ENCODE data around the gene SRGAP3. TPM values are rescaled to one million over a fixed set of nuclear protein-coding genes. Genes with fewer than 3 reads are reported as not detected.

The SRGAP3 gene
- total RNA-seq, 1 donor from 2014 or later: 10.3 TPM

GRCh38 chr3:9222049-9222448 lies 27.4 kb downstream of the SRGAP3 start:
- H3K9me3 ChIP-seq (replicated peaks): no peaks in the 10 kb centered on the region
- TF ChIP-seq CTCF (IDR thresholded peaks at IDR 0.05; ENCODE audit: borderline replicate concordance): no peak
- intact Hi-C loops (cut with micrococcal nuclease): no loop called here
- H3K27ac ChIP-seq (replicated peaks): no peak overlapping the region
- no peak for DNase-seq
- H3K4me3 ChIP-seq: no peak overlapping the region
- no peaks in the 10 kb centered on the region for H3K36me3 ChIP-seq
- peaks cover 10% of the 10 kb centered on the region for H3K4me1 ChIP-seq
- H3K27me3 ChIP-seq (ENCODE audit: low read depth): no peaks in the 10 kb centered on the region

DNA sequence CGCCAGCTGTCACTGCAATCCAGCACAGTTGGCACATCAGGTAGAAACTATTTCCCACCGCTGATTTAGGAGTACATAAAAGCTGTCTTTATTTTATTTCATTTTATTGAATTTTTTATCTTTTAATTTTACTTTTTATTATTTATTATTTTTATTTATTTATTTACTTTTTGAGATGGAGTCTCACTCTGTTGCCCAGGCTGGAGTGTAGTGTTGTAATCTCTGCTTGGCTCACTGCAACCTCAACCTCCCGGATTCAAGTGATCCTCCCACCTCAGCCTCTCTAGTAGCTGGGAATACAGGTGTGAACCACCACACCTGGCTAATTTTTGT lies 31.0 kb downstream of the SRGAP3 start:
- Histone ChIP-seq H3K9me3 (replicated peaks) (no peaks in the 10 kb centered on the region), H3K27ac (replicated peaks) (no peak overlapping the region), H3K4me1 (peaks cover 10% of the 10 kb centered on the region), H3K4me3 (no peak overlapping the region), H3K27me3 (ENCODE audit: low read depth) (no peaks in the 10 kb centered on the region), H3K36me3 (no peaks in the 10 kb centered on the region)
- intact Hi-C loops (cut with micrococcal nuclease): no loop called here
- TF ChIP-seq CTCF (IDR thresholded peaks at IDR 0.05; ENCODE audit: borderline replicate concordance): no peak
- no peak for DNase-seq

DNA sequence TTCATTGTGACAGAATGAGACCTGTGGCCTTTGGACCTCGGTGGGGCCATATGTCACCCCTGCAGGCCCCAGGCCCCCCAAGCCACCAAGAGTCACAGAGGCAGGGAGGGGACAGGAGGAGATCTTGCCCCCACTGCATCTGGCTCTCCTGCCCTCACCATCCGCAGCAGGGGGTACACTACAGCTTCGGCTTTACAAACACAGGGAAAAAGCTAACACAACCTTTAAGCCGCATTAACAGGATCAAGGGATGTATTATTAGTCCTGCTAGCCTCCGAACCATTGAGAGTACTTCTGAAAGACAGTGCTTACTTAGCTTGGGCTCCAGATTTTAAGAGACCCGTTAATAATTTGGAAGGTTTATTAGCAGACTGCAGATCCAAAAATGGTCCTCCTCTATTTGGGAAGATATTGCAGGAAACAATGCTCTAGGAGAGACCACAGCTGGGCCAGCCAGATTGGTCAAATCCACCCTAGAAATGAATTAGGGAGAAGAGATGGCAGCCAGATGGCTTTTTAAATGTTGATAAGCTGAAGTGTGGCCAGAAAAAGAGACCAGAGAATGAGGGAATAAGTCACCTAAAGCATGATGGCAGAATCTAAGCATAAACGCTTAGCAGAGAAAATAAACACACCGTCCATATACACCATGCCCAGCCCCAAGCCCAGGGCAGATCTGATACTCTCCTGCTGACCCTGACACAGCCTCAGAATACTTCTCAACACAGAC lies 31.5 kb downstream of the SRGAP3 start:
- intact Hi-C loops (cut with micrococcal nuclease): no loop called here
- peaks cover 5% of the 10 kb centered on the region for H3K4me1 ChIP-seq
- no peaks in the 10 kb centered on the region for H3K9me3 ChIP-seq (replicated peaks)
- no peak for DNase-seq
- H3K27ac ChIP-seq (replicated peaks): no peak overlapping the region
- no peak for TF ChIP-seq CTCF (IDR thresholded peaks at IDR 0.05; ENCODE audit: borderline replicate concordance)
- H3K36me3 ChIP-seq: no peaks in the 10 kb centered on the region
- H3K27me3 ChIP-seq (ENCODE audit: low read depth): no peaks in the 10 kb centered on the region
- H3K4me3 ChIP-seq: no peak overlapping the region

DNA sequence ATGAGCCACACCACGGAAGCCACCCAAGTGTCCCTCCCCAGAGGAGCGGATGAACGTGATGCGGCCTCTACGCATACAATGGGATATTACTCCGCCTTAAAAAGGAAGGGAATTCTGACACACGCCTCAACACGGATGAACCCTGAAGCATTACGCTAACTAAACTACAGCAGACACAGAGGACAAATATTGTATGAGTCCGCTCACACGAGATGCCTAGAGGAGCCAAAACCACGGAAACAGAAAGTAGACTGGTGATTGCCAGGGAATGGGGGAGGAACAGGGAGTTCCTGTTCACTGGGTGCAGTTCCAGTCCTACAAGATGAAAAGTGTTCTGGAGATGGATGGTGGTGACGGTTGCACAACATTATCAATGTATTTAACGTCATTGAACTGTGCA lies 32.7 kb downstream of the SRGAP3 start:
- Histone ChIP-seq H3K4me3 (no peak overlapping the region), H3K4me1 (peaks cover 3% of the 10 kb centered on the region), H3K27ac (replicated peaks) (no peak overlapping the region), H3K27me3 (ENCODE audit: low read depth) (no peaks in the 10 kb centered on the region), H3K36me3 (no peaks in the 10 kb centered on the region), H3K9me3 (replicated peaks) (no peaks in the 10 kb centered on the region)
- TF ChIP-seq CTCF (IDR thresholded peaks at IDR 0.05; ENCODE audit: borderline replicate concordance): no peak
- intact Hi-C loops (cut with micrococcal nuclease): no loop called here
- DNase-seq: no peak

DNA sequence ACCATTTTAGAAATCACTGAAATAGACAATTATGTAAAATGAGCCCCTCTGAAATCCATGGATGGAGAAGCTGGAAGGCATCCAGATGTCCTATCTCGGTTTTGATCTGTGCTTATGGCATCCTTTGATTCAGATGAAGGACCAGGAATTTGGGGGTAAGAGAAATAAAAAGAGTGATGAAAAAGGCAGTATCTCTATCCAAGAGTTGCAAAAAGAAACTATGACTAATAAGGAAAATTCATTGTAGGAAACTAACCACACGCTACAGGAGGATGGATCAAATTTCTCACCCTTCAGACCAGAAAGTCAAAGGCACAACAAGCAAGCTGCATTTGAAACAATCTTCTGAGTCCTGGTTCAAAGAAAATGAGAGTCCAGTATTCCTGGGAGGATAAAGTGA lies 34.8 kb downstream of the SRGAP3 start:
- no peaks in the 10 kb centered on the region for H3K9me3 ChIP-seq (replicated peaks)
- no peaks in the 10 kb centered on the region for H3K27me3 ChIP-seq (ENCODE audit: low read depth)
- H3K4me1 ChIP-seq: peaks cover 6% of the 10 kb centered on the region
- no peak overlapping the region for H3K27ac ChIP-seq (replicated peaks)
- no peaks in the 10 kb centered on the region for H3K36me3 ChIP-seq
- no peak for DNase-seq
- TF ChIP-seq CTCF (IDR thresholded peaks at IDR 0.05; ENCODE audit: borderline replicate concordance): no peak
- no peak overlapping the region for H3K4me3 ChIP-seq
- intact Hi-C loops (cut with micrococcal nuclease): no loop called here

All from left ventricle myocardium inferior (tissue), 1 donor.